Measurements from ENCODE around the gene UBR4. TPM values are rescaled to one million over a fixed set of nuclear protein-coding genes. Genes with fewer than 3 reads are reported as not detected.

UBR4 gene
- total RNA-seq, 1 donor from 2014 or later: 66.1 TPM

DNA sequence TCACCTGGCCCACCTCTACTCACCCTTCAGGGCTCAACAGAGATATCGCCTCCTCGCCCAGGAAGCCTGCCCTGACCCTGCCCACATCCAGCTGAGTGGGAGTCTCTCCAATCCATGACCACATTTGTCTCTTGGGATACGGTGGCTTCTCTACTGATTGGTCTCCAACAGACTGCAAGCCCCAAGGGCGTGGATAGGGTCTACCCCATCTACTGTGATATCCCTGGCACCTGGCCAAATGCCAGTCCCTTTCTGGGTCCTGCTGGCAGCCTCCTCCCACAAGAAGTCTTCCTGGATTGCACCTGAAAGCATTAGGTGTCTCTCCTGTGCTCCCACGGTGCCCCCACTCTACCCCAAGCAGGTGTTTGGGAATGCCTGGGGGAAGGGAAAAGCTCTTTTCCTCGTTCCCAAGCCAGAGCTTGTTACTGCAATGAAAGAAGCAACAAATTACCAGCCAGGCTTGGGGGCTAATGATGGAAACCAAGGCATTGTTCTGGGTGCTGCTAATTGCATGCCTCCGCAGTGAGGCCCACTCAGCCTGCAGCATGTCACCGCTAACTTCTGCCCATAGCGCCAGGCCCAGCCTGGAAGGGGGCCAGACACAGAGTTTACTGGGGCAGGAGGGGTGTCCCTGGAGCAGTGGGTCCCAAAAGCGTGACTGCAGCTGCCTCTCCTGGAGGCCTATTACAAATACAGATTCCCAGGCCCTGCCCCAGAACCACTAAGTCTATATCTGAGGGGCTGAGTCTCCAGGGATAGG is 162.9 kb downstream of the UBR4 start:
- no peak overlapping the region for H3K4me3 ChIP-seq (ENCODE audit: low read depth, low read length)
- H3K27me3 ChIP-seq (ENCODE audit: control insufficient read depth, insufficient read depth, low read length): no peaks in the 10 kb centered on the region
- TF ChIP-seq, protein P1, sequence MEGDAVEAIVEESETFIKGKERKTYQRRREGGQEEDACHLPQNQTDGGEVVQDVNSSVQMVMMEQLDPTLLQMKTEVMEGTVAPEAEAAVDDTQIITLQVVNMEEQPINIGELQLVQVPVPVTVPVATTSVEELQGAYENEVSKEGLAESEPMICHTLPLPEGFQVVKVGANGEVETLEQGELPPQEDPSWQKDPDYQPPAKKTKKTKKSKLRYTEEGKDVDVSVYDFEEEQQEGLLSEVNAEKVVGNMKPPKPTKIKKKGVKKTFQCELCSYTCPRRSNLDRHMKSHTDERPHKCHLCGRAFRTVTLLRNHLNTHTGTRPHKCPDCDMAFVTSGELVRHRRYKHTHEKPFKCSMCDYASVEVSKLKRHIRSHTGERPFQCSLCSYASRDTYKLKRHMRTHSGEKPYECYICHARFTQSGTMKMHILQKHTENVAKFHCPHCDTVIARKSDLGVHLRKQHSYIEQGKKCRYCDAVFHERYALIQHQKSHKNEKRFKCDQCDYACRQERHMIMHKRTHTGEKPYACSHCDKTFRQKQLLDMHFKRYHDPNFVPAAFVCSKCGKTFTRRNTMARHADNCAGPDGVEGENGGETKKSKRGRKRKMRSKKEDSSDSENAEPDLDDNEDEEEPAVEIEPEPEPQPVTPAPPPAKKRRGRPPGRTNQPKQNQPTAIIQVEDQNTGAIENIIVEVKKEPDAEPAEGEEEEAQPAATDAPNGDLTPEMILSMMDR (IDR thresholded peaks at IDR 0.05; ENCODE audit: insufficient read depth, low read length, severe bottlenecking): no peak
- DNase-seq (ENCODE audit: low read depth) (no peak), FAIRE-seq (no peak)
- no peaks in the 10 kb centered on the region for H3K36me3 ChIP-seq (ENCODE audit: control insufficient read depth, insufficient read depth, low read length)

DNA sequence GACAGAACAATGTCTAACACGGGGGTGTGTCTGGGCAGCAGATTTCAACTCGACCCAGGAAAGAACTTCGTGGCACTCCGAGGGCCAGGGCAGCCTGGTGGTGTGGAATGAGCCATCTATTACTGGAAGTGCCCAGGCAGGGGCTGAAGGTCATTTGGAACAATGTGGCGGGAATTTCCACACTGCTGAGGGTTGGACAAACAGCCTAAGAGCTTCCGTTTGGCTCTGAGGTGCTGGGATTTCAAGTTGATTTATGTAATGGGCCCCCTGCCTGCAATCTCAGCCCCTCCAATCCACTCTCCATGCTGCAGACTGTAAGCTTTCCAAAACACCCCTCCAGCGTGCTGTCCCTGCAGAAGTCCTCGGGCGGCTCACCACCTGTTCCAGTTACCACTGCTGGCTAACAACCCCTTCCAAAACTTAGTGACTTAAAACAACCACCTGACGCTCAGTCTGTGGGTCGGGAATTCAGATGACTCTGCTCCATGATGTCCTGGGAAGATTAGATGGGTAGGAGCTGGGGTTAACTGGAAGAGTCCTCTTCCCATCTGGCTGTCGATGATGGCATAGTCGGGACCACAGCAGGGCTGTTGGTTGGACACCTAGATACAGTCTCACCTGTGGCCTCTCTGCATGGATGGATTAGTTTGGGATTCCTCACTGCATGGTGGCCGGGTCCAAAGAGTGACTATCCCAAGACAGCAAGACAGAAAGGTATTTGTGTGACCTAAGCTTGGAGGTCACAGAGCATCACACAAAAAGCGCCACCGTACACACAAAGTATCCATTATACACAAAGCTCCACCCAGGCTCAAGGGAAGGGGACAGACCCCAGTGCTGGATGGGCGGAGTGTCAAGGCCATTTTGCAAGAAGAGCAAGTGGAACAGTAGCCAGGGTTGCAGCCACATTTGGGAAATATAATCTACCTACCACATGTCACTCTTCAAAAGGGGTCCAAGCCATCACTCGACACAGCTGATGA is 163.9 kb downstream of the UBR4 start:
- FAIRE-seq (no peak), DNase-seq (ENCODE audit: low read depth) (no peak)
- H3K4me3 ChIP-seq (ENCODE audit: low read depth, low read length): no peak overlapping the region
- no peaks in the 10 kb centered on the region for H3K27me3 ChIP-seq (ENCODE audit: control insufficient read depth, insufficient read depth, low read length)
- H3K36me3 ChIP-seq (ENCODE audit: control insufficient read depth, insufficient read depth, low read length): no peaks in the 10 kb centered on the region
- TF ChIP-seq, protein P1 (IDR thresholded peaks at IDR 0.05; ENCODE audit: insufficient read depth, low read length, severe bottlenecking): no peak

DNA sequence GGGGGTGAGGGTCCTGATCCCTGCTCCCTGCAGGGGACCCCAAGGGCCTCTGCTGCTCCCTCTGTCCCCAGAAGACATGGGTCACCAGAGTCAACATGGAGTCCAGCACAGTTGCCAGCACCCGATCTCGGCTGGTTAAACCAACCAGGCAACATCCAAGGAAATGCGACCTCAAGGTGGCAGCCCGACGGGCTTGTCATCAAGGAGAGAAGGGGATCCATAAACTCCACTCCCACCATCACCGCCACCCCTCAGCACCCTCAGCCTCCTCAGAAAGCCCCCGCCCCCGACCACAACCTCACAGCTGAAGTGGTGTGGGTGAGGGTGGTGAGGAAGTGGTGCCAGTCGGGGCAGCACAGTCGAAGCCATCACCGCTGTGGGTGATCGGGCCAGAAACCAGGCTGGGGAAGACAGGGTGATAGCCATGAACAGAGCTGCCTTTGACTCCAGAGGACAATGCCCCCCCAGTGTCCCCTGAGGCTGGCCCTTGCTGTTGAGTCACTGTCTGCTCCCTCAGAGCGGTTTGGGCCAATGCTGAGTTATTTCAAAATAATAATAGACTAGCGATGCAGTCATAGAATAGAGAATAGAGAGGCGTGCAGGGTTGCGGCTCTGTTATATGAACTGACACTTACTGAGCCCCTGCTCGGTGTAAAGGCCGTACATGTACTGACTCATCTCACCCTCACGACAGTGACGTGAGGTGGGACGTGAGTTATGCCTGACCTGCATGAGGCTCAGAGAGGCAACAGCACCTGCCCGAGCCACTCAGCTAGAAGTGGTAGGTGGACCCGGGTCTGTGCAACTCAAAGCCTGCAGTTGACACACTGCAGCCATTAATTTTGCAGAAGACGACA is 164.9 kb downstream of the UBR4 start:
- TF ChIP-seq, protein P1 (IDR thresholded peaks at IDR 0.05; ENCODE audit: insufficient read depth, low read length, severe bottlenecking): no peak
- FAIRE-seq (no peak), DNase-seq (ENCODE audit: low read depth) (no peak)
- Histone ChIP-seq H3K36me3 (ENCODE audit: control insufficient read depth, insufficient read depth, low read length) (no peaks in the 10 kb centered on the region), H3K27me3 (ENCODE audit: control insufficient read depth, insufficient read depth, low read length) (no peaks in the 10 kb centered on the region), H3K4me3 (ENCODE audit: low read depth, low read length) (no peak overlapping the region)

DNA sequence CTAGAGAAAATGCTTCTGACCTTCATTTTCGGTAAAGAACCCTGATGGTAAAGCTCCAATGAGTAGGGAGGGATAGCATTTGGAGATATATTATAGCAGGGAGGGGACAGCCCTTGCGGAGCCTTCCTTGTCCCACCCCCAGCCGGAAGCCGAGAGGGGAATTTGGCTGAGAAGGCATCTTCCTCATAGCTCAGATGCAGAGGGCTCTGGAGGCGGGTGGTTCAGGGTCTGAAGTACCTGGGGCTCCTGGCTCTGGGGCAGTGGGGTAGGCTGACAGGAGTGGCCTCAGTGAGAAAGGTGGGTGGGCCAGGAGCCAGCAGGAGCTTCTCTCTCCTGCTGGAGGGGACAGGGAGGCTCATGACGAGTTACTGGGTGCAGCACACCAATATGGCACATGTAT is 165.6 kb downstream of the UBR4 start:
- DNase-seq (ENCODE audit: low read depth): no peak
- Histone ChIP-seq H3K36me3 (ENCODE audit: control insufficient read depth, insufficient read depth, low read length) (no peaks in the 10 kb centered on the region), H3K4me3 (ENCODE audit: low read depth, low read length) (no peak overlapping the region), H3K27me3 (ENCODE audit: control insufficient read depth, insufficient read depth, low read length) (no peaks in the 10 kb centered on the region)
- FAIRE-seq: no peak
- TF ChIP-seq, protein P1 (IDR thresholded peaks at IDR 0.05; ENCODE audit: insufficient read depth, low read length, severe bottlenecking): no peak

DNA sequence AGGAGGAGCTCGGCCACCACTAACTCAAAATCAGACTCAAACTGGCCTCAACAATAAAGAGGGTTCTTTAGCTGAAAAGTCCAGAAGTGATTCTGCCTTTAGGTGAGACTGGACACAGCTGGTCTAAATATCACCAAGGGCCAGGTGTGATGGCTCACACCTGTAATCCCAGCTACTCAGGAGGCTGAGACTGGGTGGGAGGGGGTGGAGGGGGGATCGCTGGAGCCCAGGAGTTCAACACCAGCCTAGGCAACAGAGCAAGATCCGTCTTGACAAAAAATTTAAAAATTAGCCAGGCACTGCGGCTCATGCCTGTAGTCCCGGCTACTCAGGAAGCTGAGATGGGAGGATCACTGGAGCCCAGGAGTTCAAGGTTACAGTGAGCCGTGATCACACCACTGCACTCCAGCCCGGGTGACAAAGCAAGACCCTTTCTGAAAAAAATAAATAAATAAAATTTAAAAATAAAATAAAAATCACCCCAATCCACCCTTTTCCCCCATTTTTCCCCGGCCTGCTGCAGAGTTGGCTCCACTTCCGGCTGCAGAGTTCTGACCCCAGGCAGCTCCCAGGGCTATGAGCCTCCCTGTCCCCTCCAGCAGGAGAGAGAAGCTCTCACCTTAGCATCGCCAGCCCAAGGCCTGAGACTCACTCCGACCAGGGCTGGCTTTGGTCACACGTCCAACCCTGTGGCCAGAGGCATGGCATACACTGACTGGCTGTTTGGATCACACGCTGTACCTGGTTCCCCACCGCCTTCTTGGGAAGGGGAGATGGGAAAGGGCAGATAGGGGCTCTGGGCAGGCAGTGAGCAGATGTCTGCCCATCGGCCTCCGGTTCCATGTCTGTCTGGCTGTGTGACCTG is 166.3 kb downstream of the UBR4 start:
- FAIRE-seq (peak; percentile 52), DNase-seq (ENCODE audit: low read depth) (no peak)
- Histone ChIP-seq H3K4me3 (ENCODE audit: low read depth, low read length) (no peak overlapping the region), H3K36me3 (ENCODE audit: control insufficient read depth, insufficient read depth, low read length) (no peaks in the 10 kb centered on the region), H3K27me3 (ENCODE audit: control insufficient read depth, insufficient read depth, low read length) (no peaks in the 10 kb centered on the region)
- TF ChIP-seq, protein P1 (IDR thresholded peaks at IDR 0.05; ENCODE audit: insufficient read depth, low read length, severe bottlenecking): no peak
